Mucosa of rectum (tissue), 2 donors: Measurements from ENCODE around the gene ZDHHC24.

Experiments used
- H3K27ac ChIP-seq, 2 donors: one replicate each; pipeline ENCODE4 v1.7.0; 2013; ENCODE audit warnings: inconsistent platforms in 2 of 2, low read depth in 2 of 2, low read length in 2 of 2
- H3K27me3 ChIP-seq, 2 donors: one replicate each; pipeline ENCODE4 v1.7.0; 2013; ENCODE audit warnings: low read length in 2 of 2; ENCODE audit not compliant: control insufficient read depth in 2 of 2, insufficient read depth in 2 of 2
- H3K36me3 ChIP-seq, 2 donors: one replicate each; pipeline ENCODE4 v1.7.0; 2013; ENCODE audit warnings: low read length in 2 of 2; ENCODE audit not compliant: control insufficient read depth in 2 of 2, insufficient read depth in 2 of 2
- H3K4me1 ChIP-seq, 2 donors: one replicate each; pipeline ENCODE4 v1.7.0; 2013; ENCODE audit warnings: low read length in 2 of 2, mild to moderate bottlenecking in 1 of 2; ENCODE audit not compliant: control insufficient read depth in 2 of 2, insufficient read depth in 2 of 2
- H3K4me3 ChIP-seq, 2 donors: one replicate each; pipeline ENCODE4 v1.7.0; 2013; ENCODE audit warnings: low read length in 2 of 2
- H3K9ac ChIP-seq, 2 donors: one replicate each; pipeline ENCODE4 v1.7.0; 2013; ENCODE audit warnings: low read length in 2 of 2, low read depth in 1 of 2, mild to moderate bottlenecking in 1 of 2
- H3K9me3 ChIP-seq, 2 donors: one replicate each; pipeline ENCODE4 v1.7.0; 2013; ENCODE audit warnings: low read length in 2 of 2; ENCODE audit not compliant: control insufficient read depth in 2 of 2
- donor health status: healthy.
- donor health status: Normal muscosa, but diverticular disease.

Gene ZDHHC24

DNA sequence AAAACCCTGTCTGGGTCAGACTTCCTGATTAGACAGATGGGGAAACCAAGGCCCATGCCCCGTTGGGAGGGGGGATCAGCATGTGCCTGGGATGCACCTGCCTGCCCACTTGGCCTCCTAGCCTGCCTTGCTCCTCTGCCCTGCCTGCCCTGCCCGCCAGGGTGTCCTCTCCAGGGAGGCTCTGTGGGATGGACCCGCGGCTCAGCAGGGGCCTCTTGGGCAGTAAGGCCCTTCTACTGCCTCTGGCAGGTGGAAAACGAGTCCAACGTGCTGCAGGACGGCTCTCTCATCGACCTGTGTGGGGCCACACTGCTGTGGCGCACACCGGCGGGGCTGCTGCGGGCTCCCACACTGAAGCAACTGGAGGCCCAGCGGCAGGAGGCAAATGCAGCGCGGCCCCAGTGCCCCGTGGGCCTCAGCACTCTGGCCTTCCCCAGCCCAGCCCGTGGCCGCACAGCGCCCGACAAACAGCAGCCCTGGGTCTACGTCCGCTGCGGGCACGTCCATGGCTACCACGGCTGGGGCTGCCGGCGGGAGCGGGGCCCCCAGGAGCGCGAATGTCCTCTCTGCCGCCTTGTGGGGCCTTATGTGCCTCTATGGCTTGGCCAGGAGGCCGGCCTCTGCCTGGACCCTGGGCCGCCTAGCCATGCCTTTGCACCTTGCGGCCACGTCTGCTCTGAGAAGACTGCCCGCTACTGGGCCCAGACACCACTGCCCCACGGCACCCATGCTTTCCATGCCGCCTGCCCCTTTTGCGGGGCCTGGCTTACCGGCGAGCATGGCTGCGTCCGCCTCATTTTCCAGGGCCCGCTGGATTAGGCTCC, 70.3 kb downstream of the ZDHHC24 start:
- H3K9me3 ChIP-seq, result no peaks in the 10 kb centered on the region
- peaks cover 6% of the 10 kb centered on the region in 2 donors for H3K4me1 ChIP-seq
- peaks cover 4 to 7% of the 10 kb centered on the region in 2 donors for H3K36me3 ChIP-seq
- no peaks in the 10 kb centered on the region for H3K27me3 ChIP-seq
- H3K4me3 ChIP-seq, result no peak overlapping the region
- H3K9ac ChIP-seq, result no peak overlapping the region
- no peak overlapping the region for H3K27ac ChIP-seq

DNA sequence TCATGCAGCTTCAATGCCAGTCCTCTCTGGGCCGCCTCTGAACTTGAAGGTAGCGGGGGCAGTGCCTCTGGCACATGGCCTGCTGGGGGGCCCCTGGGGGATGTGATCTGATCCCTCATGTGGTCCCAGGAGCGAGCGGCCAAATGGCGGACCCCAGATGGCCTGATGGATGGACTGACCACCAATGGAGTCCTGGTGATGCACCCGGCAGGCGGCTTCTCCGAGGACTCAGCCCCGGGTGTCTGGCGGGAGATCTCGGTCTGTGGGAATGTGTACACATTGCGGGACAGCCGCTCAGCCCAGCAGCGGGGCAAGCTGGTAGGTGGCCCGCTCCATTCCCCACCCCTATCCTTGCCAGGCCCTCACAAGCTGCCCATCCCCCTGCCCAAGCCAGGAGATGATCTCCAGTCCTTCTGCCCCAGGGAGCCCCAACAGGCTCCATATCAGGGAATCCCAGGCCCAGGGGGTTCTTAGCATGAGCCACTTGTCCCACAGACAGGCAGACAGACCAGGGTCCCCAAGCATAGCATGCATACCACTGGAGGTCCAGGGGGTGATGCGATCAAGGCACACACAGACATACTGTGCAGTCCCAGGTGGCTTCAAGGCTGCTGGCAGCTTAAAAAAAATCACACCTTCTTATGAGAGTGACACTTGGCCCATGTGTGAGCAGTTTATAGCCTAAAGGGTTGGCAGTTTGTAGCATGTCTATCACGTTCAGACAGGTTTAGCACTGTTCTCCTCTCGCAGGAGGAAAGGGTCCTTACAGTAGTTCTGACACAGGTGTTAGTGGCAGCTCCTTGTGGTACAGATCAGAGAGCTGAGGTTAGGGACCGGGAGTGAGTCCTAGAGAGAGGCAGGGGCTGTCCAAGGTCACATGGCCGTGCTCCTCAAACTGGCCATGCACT, 72.0 kb downstream of the ZDHHC24 start:
- Histone ChIP-seq H3K4me3 (no peak overlapping the region), H3K9me3 (no peaks in the 10 kb centered on the region), H3K36me3 (peaks cover 4 to 7% of the 10 kb centered on the region in 2 donors), H3K27ac (no peak overlapping the region), H3K4me1 (no peaks in the 10 kb centered on the region), H3K9ac (no peak overlapping the region), H3K27me3 (no peaks in the 10 kb centered on the region)

DNA sequence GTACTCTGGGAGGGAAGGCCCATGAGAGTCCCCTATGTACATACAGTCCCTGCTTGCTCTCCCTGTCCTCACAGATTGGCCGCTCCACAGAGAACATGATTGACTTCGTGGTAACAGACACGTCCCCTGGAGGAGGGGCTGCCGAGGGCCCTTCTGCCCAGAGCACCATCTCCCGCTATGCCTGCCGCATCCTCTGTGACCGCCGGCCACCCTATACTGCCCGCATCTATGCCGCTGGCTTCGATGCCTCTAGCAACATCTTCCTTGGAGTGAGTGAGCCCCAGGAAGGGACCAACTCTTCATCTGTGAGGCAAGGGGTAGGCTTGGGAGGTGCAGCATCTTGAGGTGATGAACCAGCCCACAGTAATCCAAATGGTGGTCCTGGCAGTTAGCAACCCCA, 72.7 kb downstream of the ZDHHC24 start:
- Histone ChIP-seq H3K4me1 (peaks cover under 1 to 3% of the 10 kb centered on the region in 2 donors), H3K9ac (no peak overlapping the region), H3K36me3 (peaks cover 4 to 7% of the 10 kb centered on the region in 2 donors), H3K9me3 (no peaks in the 10 kb centered on the region), H3K4me3 (no peak overlapping the region), H3K27ac (no peak overlapping the region), H3K27me3 (no peaks in the 10 kb centered on the region)

DNA sequence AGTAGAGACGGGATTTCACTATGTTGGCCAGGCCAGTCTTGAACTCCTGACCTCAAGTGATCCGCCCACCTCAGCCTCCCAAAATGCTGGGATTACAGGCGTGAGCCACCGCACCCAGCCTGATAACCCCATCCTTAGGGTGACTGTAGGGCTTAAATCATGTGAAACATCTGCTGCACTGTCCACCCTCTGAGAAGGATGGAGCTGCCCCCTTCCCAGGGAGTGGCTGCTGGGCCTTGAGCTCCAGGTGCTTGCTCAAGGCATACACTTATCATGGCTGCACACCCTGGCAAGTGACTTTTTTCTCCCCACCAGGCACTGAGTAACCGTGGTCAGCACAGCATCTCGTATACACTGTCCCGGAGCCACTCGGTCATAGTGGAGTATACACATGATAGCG, 73.8 kb downstream of the ZDHHC24 start:
- no peaks in the 10 kb centered on the region for H3K27me3 ChIP-seq
- peaks cover 4 to 7% of the 10 kb centered on the region in 2 donors for H3K36me3 ChIP-seq

DNA sequence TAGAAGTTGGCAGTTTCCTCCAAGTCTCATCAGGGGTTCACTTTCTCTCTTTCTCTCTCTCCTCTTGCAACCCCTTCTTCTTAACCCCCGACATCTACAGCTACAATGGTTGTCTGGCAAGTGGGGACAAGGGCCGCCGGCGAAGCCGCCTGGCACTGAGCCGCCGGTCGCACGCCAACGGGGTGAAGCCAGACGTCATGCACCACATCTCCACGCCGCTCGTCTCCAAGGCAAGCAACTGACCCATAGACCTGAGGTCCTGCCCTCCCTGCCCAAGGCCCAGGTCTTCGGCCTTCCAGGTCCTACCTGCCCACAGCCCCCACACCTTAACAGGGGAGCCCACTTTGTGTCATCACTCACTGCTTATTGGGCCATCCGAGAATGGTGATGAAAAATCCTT, 74.7 kb downstream of the ZDHHC24 start:
- Histone ChIP-seq H3K27me3 (no peaks in the 10 kb centered on the region), H3K9ac (no peak overlapping the region), H3K4me1 (peaks cover 10 to 13% of the 10 kb centered on the region in 2 donors), H3K4me3 (no peak overlapping the region), H3K9me3 (no peaks in the 10 kb centered on the region), H3K36me3 (peaks cover 4 to 7% of the 10 kb centered on the region in 2 donors), H3K27ac (no peak overlapping the region)

More for the DNA sequence above, 73.8 kb downstream of the ZDHHC24 start:
- Histone ChIP-seq H3K9me3 (no peaks in the 10 kb centered on the region), H3K9ac (no peak overlapping the region), H3K27ac (no peak overlapping the region), H3K4me3 (no peak overlapping the region), H3K4me1 (peaks cover 10 to 13% of the 10 kb centered on the region in 2 donors)
